KMS-11 (cell line): ENCODE results near the gene SETD6.
"Not testable (repeated sequence)": the region's sequence is repeated elsewhere in the genome, so short reads cannot be mapped to it uniquely, and the experiment has no call there.

Source experiments
- H2AFZ ChIP-seq: fragments of 200-600 bp; sonication (generic); 2 replicates; pipeline ENCODE4 v1.6.1; 2016; ENCODE audit warnings: antibody characterized with exemption, mixed run types, low read depth
- H3K27ac ChIP-seq: fragments of 200-600 bp; sonication (generic); 2 replicates; pipeline ENCODE4 v1.6.1; 2016; ENCODE audit warnings: mild to moderate bottlenecking, mixed run types
- H3K27me3 ChIP-seq: fragments of 200-600 bp; sonication (generic); 2 replicates; pipeline ENCODE4 v1.6.1; 2017; ENCODE audit warnings: mild to moderate bottlenecking, low read depth, mixed run types, moderate library complexity; ENCODE audit not compliant: insufficient read depth
- H3K36me3 ChIP-seq: fragments of 200-600 bp; sonication (generic); 2 replicates; pipeline ENCODE4 v1.6.1; 2017; ENCODE audit warnings: mild to moderate bottlenecking, mixed run types; ENCODE audit not compliant: insufficient read depth
- H3K4me1 ChIP-seq: fragments of 200-600 bp; sonication (generic); 2 replicates; pipeline ENCODE4 v1.6.1; 2016; ENCODE audit warnings: mild to moderate bottlenecking, low read depth, mixed run types; ENCODE audit not compliant: poor library complexity, severe bottlenecking
- H3K4me2 ChIP-seq: fragments of 200-600 bp; sonication (generic); 2 replicates; pipeline ENCODE4 v1.7.0; 2016; ENCODE audit warnings: mild to moderate bottlenecking, mixed run types
- H3K4me3 ChIP-seq: fragments of 200-600 bp; sonication (generic); IDR thresholded peaks from 2 replicates; pipeline ENCODE4 v1.6.1; 2017; ENCODE audit warnings: low read depth, low read length, mixed read lengths; ENCODE audit not compliant: insufficient read depth
- H3K79me2 ChIP-seq: fragments of 200-600 bp; sonication (generic); 2 replicates; pipeline ENCODE4 v1.6.1; 2016; ENCODE audit warnings: low read depth, mixed run types; ENCODE audit not compliant: insufficient read depth
- H3K9ac ChIP-seq: fragments of 200-600 bp; sonication (generic); 2 replicates; pipeline ENCODE4 v1.6.1; 2016; ENCODE audit warnings: mild to moderate bottlenecking, mixed run types
- H4K20me1 ChIP-seq: fragments of 200-600 bp; sonication (generic); 2 replicates; pipeline ENCODE4 v1.6.1; 2016; ENCODE audit warnings: mild to moderate bottlenecking, mixed run types; ENCODE audit not compliant: insufficient read depth
- TF ChIP-seq, protein P1 (sequence below): fragments of 200-600 bp; sonication (generic); conservative IDR thresholded peaks from 2 replicates; pipeline ENCODE4 v1.6.1; 2017; ENCODE audit warnings: low read depth, mild to moderate bottlenecking, antibody characterized with exemption, low read length, moderate library complexity, mixed read lengths

The SETD6 gene

DNA sequence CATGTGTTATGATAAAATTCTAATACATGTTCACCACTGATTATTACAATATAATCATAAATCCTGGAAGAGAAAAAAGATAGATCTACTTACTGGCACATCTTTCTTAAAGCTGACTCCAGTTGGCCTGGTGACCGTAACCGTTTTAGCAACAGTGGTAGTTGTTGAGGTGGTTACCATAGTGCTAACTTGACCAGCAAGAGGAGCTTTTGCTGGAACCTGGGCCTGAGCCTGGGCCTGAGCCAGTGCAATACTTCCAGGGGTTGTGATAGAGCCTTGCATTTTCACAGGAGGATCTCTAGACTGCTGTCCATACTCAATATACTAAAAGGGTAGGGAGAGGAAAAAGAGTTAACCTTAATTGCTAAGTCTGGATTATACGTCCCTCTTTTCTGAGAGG lies 36.2 kb downstream of the SETD6 start:
- H3K4me1 ChIP-seq, result no peaks in the 10 kb centered on the region
- H3K36me3 ChIP-seq, result peaks cover 17% of the 10 kb centered on the region; the same call in 1 of the 2 replicates
- no peaks in the 10 kb centered on the region for H3K27me3 ChIP-seq
- TF ChIP-seq, protein P1, sequence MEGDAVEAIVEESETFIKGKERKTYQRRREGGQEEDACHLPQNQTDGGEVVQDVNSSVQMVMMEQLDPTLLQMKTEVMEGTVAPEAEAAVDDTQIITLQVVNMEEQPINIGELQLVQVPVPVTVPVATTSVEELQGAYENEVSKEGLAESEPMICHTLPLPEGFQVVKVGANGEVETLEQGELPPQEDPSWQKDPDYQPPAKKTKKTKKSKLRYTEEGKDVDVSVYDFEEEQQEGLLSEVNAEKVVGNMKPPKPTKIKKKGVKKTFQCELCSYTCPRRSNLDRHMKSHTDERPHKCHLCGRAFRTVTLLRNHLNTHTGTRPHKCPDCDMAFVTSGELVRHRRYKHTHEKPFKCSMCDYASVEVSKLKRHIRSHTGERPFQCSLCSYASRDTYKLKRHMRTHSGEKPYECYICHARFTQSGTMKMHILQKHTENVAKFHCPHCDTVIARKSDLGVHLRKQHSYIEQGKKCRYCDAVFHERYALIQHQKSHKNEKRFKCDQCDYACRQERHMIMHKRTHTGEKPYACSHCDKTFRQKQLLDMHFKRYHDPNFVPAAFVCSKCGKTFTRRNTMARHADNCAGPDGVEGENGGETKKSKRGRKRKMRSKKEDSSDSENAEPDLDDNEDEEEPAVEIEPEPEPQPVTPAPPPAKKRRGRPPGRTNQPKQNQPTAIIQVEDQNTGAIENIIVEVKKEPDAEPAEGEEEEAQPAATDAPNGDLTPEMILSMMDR, result no peak
- H3K4me2 ChIP-seq, result no peak overlapping the region
- no peaks in the 10 kb centered on the region for H4K20me1 ChIP-seq
- H2AFZ ChIP-seq, result no peak overlapping the region
- H3K4me3 ChIP-seq, result no peak overlapping the region
- no peaks in the 10 kb centered on the region; the same call in 1 of the 2 replicates for H3K79me2 ChIP-seq
- no peak overlapping the region for H3K9ac ChIP-seq
- no peak overlapping the region for H3K27ac ChIP-seq

DNA sequence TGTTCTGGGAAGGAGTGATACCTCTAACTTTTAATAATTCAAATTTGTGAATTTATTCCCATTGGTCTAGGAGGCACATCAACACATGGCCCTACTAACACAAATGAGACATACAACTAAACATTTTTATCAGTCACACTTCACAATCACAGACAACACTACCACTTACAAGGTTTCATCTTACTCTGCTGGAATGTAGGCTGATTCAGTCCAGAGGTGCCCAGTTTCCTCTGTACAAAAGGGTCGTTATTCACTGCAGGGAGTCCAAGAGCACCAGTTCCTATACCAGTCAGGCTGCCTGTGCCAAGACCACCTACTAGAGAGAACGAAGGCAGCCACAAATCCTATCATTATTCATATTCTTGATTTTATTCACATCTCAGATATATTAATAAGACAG lies 41.4 kb downstream of the SETD6 start:
- Histone ChIP-seq H3K9ac (no peak overlapping the region), H2AFZ (no peak overlapping the region), H4K20me1 (no peaks in the 10 kb centered on the region; the same call in 1 of the 2 replicates), H3K4me3 (no peak overlapping the region), H3K36me3 (peaks cover 21% of the 10 kb centered on the region; the same call in 1 of the 2 replicates), H3K27me3 (no peaks in the 10 kb centered on the region), H3K4me2 (no peak overlapping the region), H3K27ac (no peak overlapping the region), H3K4me1 (no peaks in the 10 kb centered on the region), H3K79me2 (peaks cover 29% of the 10 kb centered on the region; the same call in 1 of the 2 replicates)
- TF ChIP-seq, protein P1, result no peak

DNA sequence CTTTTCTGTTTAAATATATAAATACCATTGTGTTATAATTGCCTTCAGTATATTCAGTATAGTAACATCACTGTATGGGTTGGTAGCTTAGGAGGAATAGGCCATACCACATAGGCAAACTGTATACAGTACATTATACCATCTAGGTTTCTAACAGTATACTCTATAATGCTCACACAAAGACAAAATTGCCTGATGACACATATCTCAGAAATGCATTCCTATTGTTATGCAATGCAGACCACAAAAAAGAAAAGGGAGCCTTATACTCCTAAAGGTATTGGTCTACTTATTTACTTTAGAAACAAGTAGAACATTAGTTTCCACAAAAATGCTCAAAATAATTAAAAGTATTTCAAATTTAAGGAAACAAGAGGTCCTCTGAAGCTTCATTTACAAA lies 47.9 kb downstream of the SETD6 start:
- no peak overlapping the region for H3K27ac ChIP-seq
- H3K9ac ChIP-seq, result no peak overlapping the region
- H3K4me3 ChIP-seq, result no peak overlapping the region
- no peaks in the 10 kb centered on the region; the same call in 1 of the 2 replicates for H4K20me1 ChIP-seq
- no peak overlapping the region for H3K4me2 ChIP-seq
- H3K36me3 ChIP-seq, result peaks cover 10% of the 10 kb centered on the region; the same call in 1 of the 2 replicates
- H2AFZ ChIP-seq, result no peak overlapping the region
- H3K4me1 ChIP-seq, result no peaks in the 10 kb centered on the region
- no peaks in the 10 kb centered on the region for H3K27me3 ChIP-seq
- peaks cover 49% of the 10 kb centered on the region; the same call in 1 of the 2 replicates for H3K79me2 ChIP-seq
- TF ChIP-seq, protein P1, result no peak

DNA sequence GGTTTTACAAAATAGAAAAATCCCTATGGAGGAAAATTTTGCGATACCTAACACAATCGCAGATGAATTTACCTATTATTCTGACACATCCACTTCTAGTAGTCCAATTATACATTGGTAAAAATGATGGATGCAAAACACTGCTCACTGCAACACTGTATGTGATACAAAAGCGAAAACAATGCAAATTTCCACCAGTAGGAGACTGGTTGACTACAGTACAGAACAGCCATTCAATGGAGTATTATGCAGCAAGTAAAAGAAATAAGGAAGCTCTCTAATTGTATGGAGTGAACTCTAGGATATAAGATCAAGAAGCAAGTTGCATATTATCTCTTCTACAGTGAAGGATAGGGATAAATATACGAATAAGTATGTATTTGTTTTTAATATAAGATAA lies 48.5 kb downstream of the SETD6 start:
- Histone ChIP-seq H3K27ac (no peak overlapping the region), H3K36me3 (peaks cover 10% of the 10 kb centered on the region; the same call in 1 of the 2 replicates), H3K4me1 (no peaks in the 10 kb centered on the region), H3K4me2 (no peak overlapping the region), H3K4me3 (no peak overlapping the region), H4K20me1 (no peaks in the 10 kb centered on the region; the same call in 1 of the 2 replicates), H3K79me2 (peaks cover 45% of the 10 kb centered on the region; the same call in 1 of the 2 replicates), H2AFZ (no peak overlapping the region), H3K27me3 (no peaks in the 10 kb centered on the region), H3K9ac (no peak overlapping the region)
- TF ChIP-seq, protein P1, result 0 out of 2 replicates have a peak, but pooled peaks have one; percentile 18

DNA sequence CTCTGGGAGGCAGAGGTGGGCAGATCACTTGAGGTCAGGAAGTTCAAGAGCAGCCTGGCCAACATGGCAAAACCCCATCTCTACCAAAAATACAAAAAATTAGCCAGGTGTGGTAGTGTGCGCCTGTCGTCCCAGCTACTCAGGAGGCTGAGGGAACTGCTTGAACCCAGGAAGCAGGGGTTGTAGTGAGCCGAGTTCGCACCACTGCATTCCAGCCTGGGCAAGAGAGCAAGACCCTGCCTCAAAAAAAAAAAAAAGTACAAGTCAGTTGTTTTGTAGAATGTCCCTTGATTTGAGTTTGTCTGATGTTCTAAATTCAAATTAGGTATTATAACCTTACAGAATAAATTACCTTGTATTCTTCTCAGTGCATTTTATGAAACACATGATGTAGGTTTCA lies 50.4 kb downstream of the SETD6 start:
- H3K79me2 ChIP-seq, result peaks cover 39% of the 10 kb centered on the region
- H3K27ac ChIP-seq, H3K36me3 ChIP-seq: not testable (repeated sequence)

More for the DNA sequence above, 50.4 kb downstream of the SETD6 start:
- H3K27me3 ChIP-seq, H2AFZ ChIP-seq, H3K4me1 ChIP-seq, H3K4me3 ChIP-seq, H4K20me1 ChIP-seq, H3K9ac ChIP-seq, H3K4me2 ChIP-seq: not testable (repeated sequence)
